DOHH2 (cell line): ENCODE measurements around the gene PIK3CB.

Source experiments
- H3F3A ChIP-seq: fragments of 200-600 bp; sonication (generic), shearing (Covaris generic); 2 replicates; pipeline ENCODE4 v1.6.0; 2016; ENCODE audit warnings: antibody characterized with exemption, mild to moderate bottlenecking; ENCODE audit not compliant: control insufficient read depth, insufficient read depth
- H3K27ac ChIP-seq: fragments of 200-600 bp; sonication (generic); 2 replicates; pipeline ENCODE4 v1.5.1; 2014; ENCODE audit warnings: low read depth, mild to moderate bottlenecking, low read length, moderate library complexity
- H3K27me3 ChIP-seq: fragments of 200-600 bp; sonication (generic); 2 replicates; pipeline ENCODE4 v1.6.1; 2014; ENCODE audit warnings: mild to moderate bottlenecking, low read length, mixed read lengths; ENCODE audit not compliant: control insufficient read depth
- H3K36me3 ChIP-seq: fragments of 200-600 bp; sonication (generic); 2 replicates; pipeline ENCODE4 v1.6.1; 2014; ENCODE audit warnings: mild to moderate bottlenecking, low read length, moderate library complexity, mixed read lengths; ENCODE audit not compliant: control insufficient read depth
- H3K4me1 ChIP-seq: fragments of 200-600 bp; sonication (generic); 2 replicates; pipeline ENCODE4 v1.6.1; 2014; ENCODE audit warnings: mild to moderate bottlenecking, low read length, mixed read lengths; ENCODE audit not compliant: control insufficient read depth
- H3K4me2 ChIP-seq: fragments of 200-600 bp; sonication (generic); 2 replicates; pipeline ENCODE4 v1.6.0; 2014; ENCODE audit warnings: mild to moderate bottlenecking, low read length, moderate library complexity
- H3K4me3 ChIP-seq: fragments of 200-600 bp; sonication (generic); 2 replicates; pipeline ENCODE4 v1.5.1; 2014; ENCODE audit warnings: mild to moderate bottlenecking, low read length, mixed read lengths
- H3K79me2 ChIP-seq: fragments of 200-600 bp; sonication (generic); 2 replicates; pipeline ENCODE4 v1.6.1; 2014; ENCODE audit warnings: mild to moderate bottlenecking, low read length, mixed read lengths; ENCODE audit not compliant: control insufficient read depth
- H3K9me2 ChIP-seq: fragments of 200-600 bp; sonication (generic); replicated peaks from 2 replicates; pipeline ENCODE4 v1.6.1; 2014; ENCODE audit warnings: mild to moderate bottlenecking, low read length, mixed read lengths; ENCODE audit not compliant: control insufficient read depth
- H3K9me3 ChIP-seq: fragments of 200-600 bp; sonication (generic); 2 replicates; pipeline ENCODE4 v1.6.1; 2014; ENCODE audit warnings: antibody characterized with exemption, low read length, mixed read lengths; ENCODE audit not compliant: control insufficient read depth, insufficient read depth
- H4K20me1 ChIP-seq: fragments of 200-600 bp; sonication (generic); 2 replicates; pipeline ENCODE4 v1.6.0; 2014; ENCODE audit warnings: low read depth, mild to moderate bottlenecking, antibody characterized with exemption, low read length, moderate library complexity; ENCODE audit not compliant: control insufficient read depth, insufficient read depth
- EZH2phosphoT487 ChIP-seq: fragments of 200-600 bp; sonication (generic); IDR thresholded peaks from 2 replicates; pipeline ENCODE4 v1.6.1; 2017; ENCODE audit warnings: borderline replicate concordance, mild to moderate bottlenecking, antibody characterized with exemption, low read length, moderate library complexity, mixed read lengths
- TF ChIP-seq, protein P1 (sequence below): fragments of 200-600 bp; sonication (generic); IDR thresholded peaks from one replicate; pipeline ENCODE4 v1.5.1; 2014; ENCODE audit warnings: antibody characterized with exemption, mild to moderate bottlenecking, low read depth, low read length; ENCODE audit not compliant: poor library complexity, severe bottlenecking

Gene PIK3CB

DNA sequence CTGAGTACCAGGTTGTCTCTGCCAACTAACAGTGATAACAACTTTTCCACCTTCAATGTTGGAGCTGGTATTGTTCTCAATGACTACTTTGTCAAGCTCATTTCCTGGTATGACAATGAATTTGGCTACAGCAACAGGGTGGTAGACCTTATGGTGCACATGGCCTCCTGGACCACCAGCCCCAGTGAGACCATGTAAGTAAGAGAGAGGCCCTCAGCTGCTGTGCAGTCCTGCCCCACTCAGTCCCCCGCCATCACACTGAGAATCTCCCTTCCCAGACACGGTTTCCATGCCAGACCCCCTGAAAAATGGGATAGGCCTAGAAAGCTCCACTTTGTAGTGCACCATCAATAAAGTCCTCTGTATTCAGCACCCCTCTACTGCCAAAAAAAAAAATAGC, 56.1 kb downstream of the PIK3CB start:
- no peaks in the 10 kb centered on the region for H3K9me3 ChIP-seq
- H3K4me2 ChIP-seq: no peak overlapping the region
- no peaks in the 10 kb centered on the region for H3K27me3 ChIP-seq
- no peaks in the 10 kb centered on the region for H3K4me1 ChIP-seq
- no peak for TF ChIP-seq EZH2phosphoT487
- TF ChIP-seq, protein P1, sequence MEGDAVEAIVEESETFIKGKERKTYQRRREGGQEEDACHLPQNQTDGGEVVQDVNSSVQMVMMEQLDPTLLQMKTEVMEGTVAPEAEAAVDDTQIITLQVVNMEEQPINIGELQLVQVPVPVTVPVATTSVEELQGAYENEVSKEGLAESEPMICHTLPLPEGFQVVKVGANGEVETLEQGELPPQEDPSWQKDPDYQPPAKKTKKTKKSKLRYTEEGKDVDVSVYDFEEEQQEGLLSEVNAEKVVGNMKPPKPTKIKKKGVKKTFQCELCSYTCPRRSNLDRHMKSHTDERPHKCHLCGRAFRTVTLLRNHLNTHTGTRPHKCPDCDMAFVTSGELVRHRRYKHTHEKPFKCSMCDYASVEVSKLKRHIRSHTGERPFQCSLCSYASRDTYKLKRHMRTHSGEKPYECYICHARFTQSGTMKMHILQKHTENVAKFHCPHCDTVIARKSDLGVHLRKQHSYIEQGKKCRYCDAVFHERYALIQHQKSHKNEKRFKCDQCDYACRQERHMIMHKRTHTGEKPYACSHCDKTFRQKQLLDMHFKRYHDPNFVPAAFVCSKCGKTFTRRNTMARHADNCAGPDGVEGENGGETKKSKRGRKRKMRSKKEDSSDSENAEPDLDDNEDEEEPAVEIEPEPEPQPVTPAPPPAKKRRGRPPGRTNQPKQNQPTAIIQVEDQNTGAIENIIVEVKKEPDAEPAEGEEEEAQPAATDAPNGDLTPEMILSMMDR: no peak
- H3K27ac ChIP-seq: no peak overlapping the region
- no peaks in the 10 kb centered on the region for H3F3A ChIP-seq
- no peak overlapping the region for H3K4me3 ChIP-seq
- no peaks in the 10 kb centered on the region for H4K20me1 ChIP-seq
- no peaks in the 10 kb centered on the region; the same call in 1 of the 2 replicates for H3K36me3 ChIP-seq
- peaks cover 19% of the 10 kb centered on the region for H3K79me2 ChIP-seq
- H3K9me2 ChIP-seq: no peaks in the 10 kb centered on the region

- Histone ChIP-seq H3K27ac (no peak overlapping the region), H3K4me2 (no peak overlapping the region), H3K4me3 (no peak overlapping the region), H3K9me2 (no peaks in the 10 kb centered on the region), H4K20me1 (no peaks in the 10 kb centered on the region), H3K4me1 (no peaks in the 10 kb centered on the region), H3K36me3 (peaks cover 2% of the 10 kb centered on the region; the same call in 1 of the 2 replicates), H3K9me3 (no peaks in the 10 kb centered on the region), H3K27me3 (no peaks in the 10 kb centered on the region), H3K79me2 (peaks cover 18% of the 10 kb centered on the region), H3F3A (no peaks in the 10 kb centered on the region)
- TF ChIP-seq EZH2phosphoT487: no peak
- TF ChIP-seq, protein P1: no peak
Measured at GRCh38 chr3:138776961-138777360, 57.8 kb downstream of the PIK3CB start.

DNA sequence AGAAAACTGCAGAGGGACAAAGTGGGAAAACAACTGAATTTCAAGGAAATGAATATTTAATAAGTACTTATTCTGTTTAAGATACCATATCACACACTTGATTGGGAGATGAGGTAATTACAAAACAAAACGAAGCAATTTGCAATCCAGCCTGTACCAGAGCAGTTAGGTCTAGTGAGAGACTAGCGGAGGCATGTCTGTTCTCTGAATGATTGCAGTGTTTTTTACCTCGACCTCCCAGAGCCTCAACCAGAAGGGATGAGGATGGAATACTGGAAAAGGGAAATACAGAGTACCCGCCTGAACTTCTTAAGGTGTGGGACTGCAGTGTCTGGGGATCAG, 59.5 kb downstream of the PIK3CB start:
- Histone ChIP-seq H3K9me3 (no peaks in the 10 kb centered on the region), H3K9me2 (no peaks in the 10 kb centered on the region), H4K20me1 (no peaks in the 10 kb centered on the region), H3K4me3 (no peak overlapping the region), H3K4me2 (no peak overlapping the region), H3K4me1 (no peaks in the 10 kb centered on the region), H3K27ac (no peak overlapping the region), H3K27me3 (no peaks in the 10 kb centered on the region), H3K79me2 (peaks cover 18% of the 10 kb centered on the region), H3F3A (no peaks in the 10 kb centered on the region), H3K36me3 (peaks cover 2% of the 10 kb centered on the region; the same call in 1 of the 2 replicates)
- TF ChIP-seq, protein P1: no peak
- no peak for TF ChIP-seq EZH2phosphoT487
